Vagina (tissue), 2 donors: ENCODE measurements around the gene EID1.

ENCODE experiments used
- CTCF ChIP-seq, 3 experiments: fragments of 450-650 bp in 2 of 3; fragments of 200-600 bp in 1 of 3; sonication (generic) in 1 of 3; IDR thresholded peaks; one replicate each; pipeline ENCODE4 v1.5.1; 2017 to 2019; ENCODE audit warnings: antibody characterized with exemption in 3 of 3, mild to moderate bottlenecking in 2 of 3, moderate library complexity in 2 of 3
- POLR2AphosphoS5 ChIP-seq, 2 donors: sonication (generic); formaldehyde crosslinking; IDR thresholded peaks; one replicate each; pipeline ENCODE4 v1.9.0; 2017; ENCODE audit warnings: antibody characterized with exemption in 2 of 2, mild to moderate bottlenecking in 2 of 2, low read depth in 1 of 2; ENCODE audit not compliant: insufficient read depth in 1 of 2

- TF ChIP-seq CTCF (IDR thresholded peaks at IDR 0.05) (no peak), POLR2AphosphoS5 (IDR thresholded peaks at IDR 0.05; ENCODE audit: insufficient read depth in 1 of 2, low read depth in 1 of 2) (no peak)
Observed at GRCh38 chr15:48859426-48859825, 18.5 kb upstream of the EID1 start.
